Hippocampal formation (tissue), 2 donors: ENCODE measurements around the gene STRAP.
"Not testable (repeated sequence)": the region's sequence is repeated elsewhere in the genome, so short reads cannot be mapped to it uniquely, and the experiment has no call there.

Source experiments
- DNase-seq, 2 donors: peaks; one replicate each; lab custom pipeline; 2025; lab: John Stamatoyannopoulos, UW

The STRAP gene

GRCh38 chr12:15873556-15873955 is 8.6 kb upstream of the STRAP start:
- DNase-seq: no peak

GRCh38 chr12:15874556-15875145 is 7.5 kb upstream of the STRAP start:
- not testable (repeated sequence) for DNase-seq

- DNase-seq: no peak
Measured at GRCh38 chr12:15875863-15876262, 6.3 kb upstream of the STRAP start.

GRCh38 chr12:15879413-15879812 is 2.8 kb upstream of the STRAP start:
- no peak for DNase-seq

DNA sequence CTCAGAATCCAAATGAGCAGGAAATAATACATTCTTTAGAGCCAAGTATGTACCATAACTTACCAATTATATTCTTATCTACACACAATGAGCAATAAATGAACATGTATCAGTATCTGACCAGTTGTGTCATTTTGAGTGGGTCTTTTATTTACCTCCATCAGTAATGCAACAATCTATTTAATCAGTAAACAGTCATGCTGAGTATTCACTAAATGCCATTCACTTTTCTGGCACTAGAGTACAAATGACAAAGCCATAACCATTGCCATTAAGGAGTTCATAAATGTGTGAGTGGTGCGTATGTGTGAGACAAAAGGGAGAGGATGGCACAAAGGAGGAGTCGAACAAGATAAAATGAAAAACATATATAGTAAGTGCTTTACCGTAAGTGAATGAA is 1.5 kb upstream of the STRAP start:
- DNase-seq: no peak

- DNase-seq: no peak
Measured at GRCh38 chr12:15883536-15883935, 1.3 kb downstream of the STRAP start.

- no peak for DNase-seq
Measured at GRCh38 chr12:15886372-15887042, 4.3 kb downstream of the STRAP start.

GRCh38 chr12:15887043-15887817 is 5.0 kb downstream of the STRAP start:
- DNase-seq: no peak

GRCh38 chr12:15892645-15893259 is 10.6 kb downstream of the STRAP start:
- DNase-seq: no peak

DNA sequence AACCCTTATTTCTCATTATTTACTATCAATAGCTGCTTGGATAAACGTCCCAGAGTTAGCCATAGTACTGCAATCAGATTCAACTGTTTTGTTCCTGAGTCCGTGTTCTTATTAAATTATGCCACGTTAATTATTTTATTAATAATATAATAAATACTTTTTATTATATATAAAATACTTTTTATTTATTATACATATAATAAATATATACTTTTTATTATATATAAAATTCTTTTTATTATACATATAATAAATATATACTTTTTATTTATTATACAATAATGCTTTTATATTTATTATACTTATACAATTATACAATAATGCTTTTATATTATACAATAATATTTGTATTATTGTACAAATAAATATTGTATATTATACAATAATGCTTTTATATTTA is 11.1 kb downstream of the STRAP start:
- DNase-seq: no peak

DNA sequence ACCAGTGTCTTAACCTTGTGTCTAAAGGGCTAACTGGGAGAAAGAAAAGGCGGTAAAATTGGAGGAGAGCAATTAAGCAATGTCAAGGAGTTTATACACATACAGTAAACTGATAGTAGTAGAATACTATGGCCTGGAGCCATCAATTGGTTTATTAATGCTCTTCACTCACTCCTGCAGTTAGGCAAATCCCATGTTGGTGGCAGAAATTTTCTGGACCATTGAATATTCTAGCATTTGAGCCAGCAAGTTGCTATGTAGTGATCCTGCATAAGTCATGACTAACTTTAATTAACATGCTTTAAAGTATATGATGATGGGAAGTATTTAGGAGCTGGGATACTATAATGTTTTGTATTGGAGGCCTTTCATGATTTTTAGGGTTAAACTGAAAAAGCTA is 14.7 kb downstream of the STRAP start:
- no peak for DNase-seq

- no peak for DNase-seq
Measured at GRCh38 chr12:15897433-15897832, 15.2 kb downstream of the STRAP start.

DNA sequence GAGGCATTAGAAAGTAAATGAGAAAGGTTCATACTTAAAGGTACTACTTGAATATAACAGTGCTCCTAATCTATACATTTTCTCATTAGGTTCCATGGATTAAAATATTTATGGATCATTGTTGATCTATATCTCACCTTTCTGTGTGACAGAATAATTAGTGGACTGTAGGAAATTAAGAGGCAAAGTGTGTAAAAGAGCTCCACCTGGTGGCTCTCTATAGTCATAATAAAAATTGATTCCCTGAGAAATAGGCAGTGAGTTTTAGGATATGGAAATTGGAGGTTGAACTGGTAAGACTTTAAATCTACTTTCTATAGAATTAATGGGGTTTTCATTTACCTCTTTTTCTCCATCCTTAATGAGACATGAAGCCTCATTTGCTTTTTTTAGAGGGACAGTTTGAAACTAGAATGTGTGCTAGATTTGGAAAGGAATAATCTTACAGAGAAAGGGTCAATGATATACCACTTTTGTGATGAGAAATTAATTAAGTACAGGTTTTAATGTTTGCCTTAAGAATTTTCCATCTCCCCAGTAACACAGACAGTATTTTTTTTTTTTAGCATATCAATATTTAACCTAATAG is 17.2 kb downstream of the STRAP start:
- peak in 1 of 2 donors; percentile 46 for DNase-seq

- no peak for DNase-seq
Measured at GRCh38 chr12:15904378-15904920, 22.3 kb downstream of the STRAP start.

DNA sequence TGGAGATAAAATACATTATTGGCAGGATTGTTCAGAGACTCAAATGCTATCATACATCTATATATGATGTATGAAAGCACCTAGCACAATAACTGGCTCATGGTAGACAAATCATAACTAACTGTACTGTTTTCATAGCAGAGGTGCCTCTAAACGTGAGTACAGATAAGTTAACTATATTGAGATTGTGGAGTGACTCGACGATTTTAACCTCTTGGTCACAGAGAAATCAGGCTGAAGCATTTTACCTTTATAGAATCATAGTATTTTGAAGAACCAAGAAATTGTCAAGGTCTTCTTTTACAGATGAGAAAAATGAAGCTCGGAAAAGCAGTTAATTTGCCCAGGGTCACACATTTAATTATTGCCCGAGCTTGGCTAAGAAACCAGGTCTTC is 28.3 kb downstream of the STRAP start:
- no peak for DNase-seq

DNA sequence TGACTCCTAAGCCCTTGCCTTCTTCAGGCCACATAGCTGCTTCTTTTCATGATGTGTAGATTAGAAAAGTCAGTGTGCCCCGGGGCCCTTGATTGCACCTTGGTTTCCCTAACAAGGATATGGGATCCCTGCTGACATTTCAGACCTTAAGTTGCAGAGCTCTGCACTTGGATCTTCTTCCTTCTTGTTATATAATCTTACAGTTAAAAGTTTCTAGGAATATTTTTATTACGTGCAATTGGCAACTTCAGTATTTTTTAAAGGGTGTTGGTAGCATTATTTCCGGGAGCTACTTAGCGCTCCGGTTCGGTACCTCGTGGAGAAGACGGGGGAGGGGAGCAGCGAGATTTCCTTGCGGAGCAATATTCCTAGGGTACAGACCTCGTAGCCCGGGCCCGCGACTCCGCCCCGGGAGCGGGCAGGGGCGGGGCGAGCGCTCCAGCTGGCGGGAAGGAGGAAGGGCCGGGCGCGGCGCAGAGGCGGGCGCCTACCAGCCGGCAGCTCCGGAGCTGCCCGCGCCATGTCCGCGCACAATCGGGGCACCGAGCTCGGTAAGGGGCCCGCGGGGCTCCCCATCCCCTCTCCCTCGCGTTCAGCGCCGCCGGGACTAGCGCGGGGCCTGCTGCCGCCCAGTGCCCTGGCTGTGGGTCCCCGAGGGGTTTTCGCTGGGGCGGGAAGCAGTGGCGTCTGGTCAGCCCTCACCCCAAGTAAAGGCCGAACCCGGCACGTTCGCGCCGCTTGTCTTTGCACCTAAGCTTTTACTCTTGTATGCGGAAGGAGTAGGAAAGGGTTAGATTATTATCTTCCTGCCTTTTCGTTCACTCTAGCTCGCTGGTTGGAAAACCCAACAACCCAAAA is 28.9 kb downstream of the STRAP start, which contains the start of gene DERA:
Gene DERA, plus strand, starts transcription at position 469 of the 858 bp plus-strand sequence. Its CDS starts 52 bp downstream, at position 521.
- peak; percentile 54 to 67 for DNase-seq

DNA sequence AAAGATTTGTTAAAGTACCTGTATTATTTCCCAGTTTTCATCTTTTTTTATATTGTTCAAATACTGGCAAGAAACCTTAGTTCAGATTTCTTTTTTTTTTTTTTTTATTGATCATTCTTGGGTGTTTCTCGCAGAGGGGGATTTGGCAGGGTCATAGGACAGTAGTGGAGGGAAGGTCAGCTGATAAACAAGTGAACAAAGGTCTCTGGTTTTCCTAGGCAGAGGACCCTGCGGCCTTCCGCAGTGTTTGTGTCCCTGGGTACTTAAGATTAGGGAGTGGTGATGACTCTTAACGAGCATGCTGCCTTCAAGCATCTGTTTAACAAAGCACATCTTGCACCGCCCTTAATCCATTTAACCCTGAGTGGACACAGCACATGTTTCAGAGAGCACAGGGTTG is 29.7 kb downstream of the STRAP start:
- not testable (repeated sequence) for DNase-seq

- DNase-seq: not testable (repeated sequence)
Measured at GRCh38 chr12:15914131-15914530, 31.9 kb downstream of the STRAP start.

DNA sequence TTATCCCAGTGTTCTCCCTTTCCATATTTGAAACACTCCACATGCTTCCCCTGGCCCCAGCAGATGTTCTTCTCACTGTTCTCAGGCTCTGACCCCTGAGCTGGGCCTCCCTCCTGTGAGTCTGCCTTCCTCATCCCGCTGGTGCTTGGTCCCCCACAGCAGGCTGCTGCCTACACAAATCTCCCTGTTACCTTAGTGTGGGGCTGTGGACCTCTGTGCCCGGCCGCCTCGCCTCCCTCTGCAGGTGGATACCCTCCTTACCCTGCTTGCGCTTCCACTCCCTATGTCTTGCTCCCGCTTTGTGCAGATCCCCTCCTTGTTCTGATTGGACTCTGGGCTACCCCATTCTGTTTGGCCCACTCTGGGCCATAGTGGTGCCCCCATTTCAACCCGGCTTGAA is 35.9 kb downstream of the STRAP start:
- no peak for DNase-seq

- no peak for DNase-seq
Measured at GRCh38 chr12:15919418-15919817, 37.2 kb downstream of the STRAP start.

GRCh38 chr12:15924956-15925355 is 42.8 kb downstream of the STRAP start:
- no peak for DNase-seq
